Measurements from ENCODE around the gene SMCO4.
"Not testable (repeated sequence)": the region's sequence is repeated elsewhere in the genome, so short reads cannot be mapped to it uniquely, and the experiment has no call there.

Gene SMCO4

DNA sequence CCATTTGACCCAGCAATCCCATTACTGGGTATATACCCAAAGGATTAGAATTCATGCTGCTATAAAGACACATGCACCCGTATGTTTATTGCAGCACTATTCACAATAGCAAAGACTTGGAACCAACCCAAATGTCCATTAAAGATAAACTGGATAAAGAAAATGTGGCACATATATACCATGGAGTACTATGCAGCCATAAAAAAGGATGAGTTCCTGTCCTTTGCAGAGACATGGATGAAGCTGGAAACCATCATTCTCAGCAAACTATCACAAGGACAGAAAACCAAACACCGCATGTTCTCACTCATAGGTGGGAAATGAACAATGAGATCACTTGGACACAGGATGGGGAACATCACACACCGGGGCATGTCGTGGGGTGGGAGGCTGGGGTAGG, 79.5 kb downstream of the SMCO4 start:
- not testable (repeated sequence) for DNase-seq

DNA sequence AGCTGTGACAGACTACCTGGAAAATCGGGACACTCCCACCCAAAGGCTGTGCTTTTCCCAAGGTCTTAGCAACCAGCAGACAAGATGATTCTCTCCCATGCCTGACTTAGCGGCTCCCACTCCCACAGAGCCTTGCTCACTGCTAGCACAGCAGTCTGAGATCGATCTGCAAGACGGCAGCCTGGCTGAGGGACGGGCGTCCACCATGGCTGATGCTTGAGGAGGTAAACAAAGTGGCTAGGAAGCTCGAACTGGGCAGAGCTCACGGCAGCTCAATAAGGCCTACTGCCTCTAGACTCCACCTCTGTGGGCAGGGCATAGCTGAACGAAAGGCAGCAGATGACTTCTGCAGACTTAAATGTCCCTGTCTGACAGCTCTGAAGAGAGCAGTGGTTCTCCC, 84.9 kb downstream of the SMCO4 start:
- no peak for DNase-seq

- peak in 1 of 2 donors; percentile 12 for DNase-seq
Measured at GRCh38 chr11:93444617-93445073, 98.5 kb downstream of the SMCO4 start.

DNA sequence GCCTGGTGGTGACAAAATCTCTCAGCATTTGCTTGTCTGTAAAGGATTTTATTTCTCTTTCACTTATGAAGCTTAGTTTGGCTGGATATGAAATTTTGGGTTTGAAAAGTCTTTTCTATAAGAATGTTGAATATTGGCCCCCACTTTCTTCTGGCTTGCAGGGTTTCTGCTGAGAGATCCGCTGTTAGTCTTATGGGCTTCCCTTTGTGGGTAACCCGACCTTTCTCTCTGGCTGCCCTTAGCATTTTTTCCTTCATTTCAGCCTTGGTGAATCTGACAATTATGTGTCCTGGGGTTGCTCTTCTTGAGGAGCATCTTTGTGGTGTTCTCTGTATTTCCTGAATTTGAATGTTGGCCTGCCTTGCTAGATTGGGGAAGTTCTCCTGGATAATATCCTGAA, 100.0 kb downstream of the SMCO4 start:
- DNase-seq = not testable (repeated sequence)

DNA sequence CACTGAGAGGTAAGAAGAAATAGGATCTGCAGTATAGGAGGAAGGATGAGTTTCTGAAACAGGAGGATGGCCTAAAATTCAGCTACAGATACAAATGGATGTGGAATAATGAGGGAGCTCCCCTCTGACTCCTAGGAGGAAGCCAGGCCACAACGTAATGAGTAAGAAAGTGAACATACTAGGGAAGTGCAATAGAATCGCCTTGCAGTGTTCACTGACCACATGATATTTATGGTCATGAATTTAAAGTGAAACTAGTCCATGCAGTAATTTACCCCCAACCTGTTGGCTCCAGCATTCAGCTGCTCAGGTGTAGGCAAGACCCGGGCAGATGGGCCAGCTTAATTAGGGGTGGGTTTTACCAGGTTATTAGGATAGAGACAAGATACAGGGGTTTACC, 110.9 kb downstream of the SMCO4 start:
- DNase-seq = no peak
